Right renal pelvis (tissue), 4 donors: ENCODE results near the gene HSDL1. TPM values are rescaled to one million over a fixed set of nuclear protein-coding genes. Genes with fewer than 3 reads are reported as not detected.

ENCODE experiments used
- DNase-seq, 4 donors: peaks; one replicate each; pipeline ENCODE4 v3.0.0-alpha.2; 2013; ENCODE audit warnings: low read depth in 4 of 4, low spot score in 3 of 4, missing footprints in 1 of 4
- polyA plus RNA-seq, 4 donors: library from polyadenylated mRNA; unstranded; fragments of 120-200 nt; gene quantifications; one replicate each; pipeline ENCODE4 v1.2.1, GENCODE V29; 2013; ENCODE audit not compliant: insufficient read length in 4 of 4

Gene HSDL1
- polyA plus RNA-seq, 4 donors = 38.7 to 53.0 (median 47.2) TPM

GRCh38 chr16:84176192-84177053 is 31.4 kb upstream of the HSDL1 start:
- no peak for DNase-seq

GRCh38 chr16:84175350-84176081 is 30.5 kb upstream of the HSDL1 start:
- no peak for DNase-seq

GRCh38 chr16:84174396-84174795 is 29.4 kb upstream of the HSDL1 start:
- no peak for DNase-seq

- no peak for DNase-seq
Observed at GRCh38 chr16:84169765-84170310, 24.9 kb upstream of the HSDL1 start.

- DNase-seq = no peak
Observed at GRCh38 chr16:84166796-84167695, 22.1 kb upstream of the HSDL1 start.

- DNase-seq = no peak
Observed at GRCh38 chr16:84165746-84166145, 20.8 kb upstream of the HSDL1 start.

GRCh38 chr16:84161801-84162200 is 16.8 kb upstream of the HSDL1 start:
- no peak for DNase-seq

GRCh38 chr16:84161037-84161436 is 16.1 kb upstream of the HSDL1 start:
- DNase-seq = no peak

- DNase-seq = no peak
Observed at GRCh38 chr16:84159800-84160199, 14.8 kb upstream of the HSDL1 start.

GRCh38 chr16:84159007-84159406 is 14.0 kb upstream of the HSDL1 start:
- no peak for DNase-seq

GRCh38 chr16:84156342-84156784 is 11.4 kb upstream of the HSDL1 start:
- no peak for DNase-seq

GRCh38 chr16:84155771-84156170 is 10.8 kb upstream of the HSDL1 start:
- DNase-seq = no peak

- DNase-seq = no peak
Observed at GRCh38 chr16:84155226-84155625, 10.2 kb upstream of the HSDL1 start.

- no peak for DNase-seq
Observed at GRCh38 chr16:84153660-84154214, 8.8 kb upstream of the HSDL1 start.

GRCh38 chr16:84150926-84151325 is 5.9 kb upstream of the HSDL1 start:
- DNase-seq = no peak

GRCh38 chr16:84144209-84144858 is 643 bp downstream of the HSDL1 start:
- DNase-seq = no peak

GRCh38 chr16:84143784-84144199 is 1.2 kb downstream of the HSDL1 start:
- DNase-seq = no peak

GRCh38 chr16:84143081-84143480 is 1.9 kb downstream of the HSDL1 start:
- no peak for DNase-seq

GRCh38 chr16:84141143-84141670 is 3.8 kb downstream of the HSDL1 start:
- no peak for DNase-seq
